Measurements from ENCODE around the gene ARHGEF11.
A peak's percentile ranks its signal among the peaks of the same experiment; 100 is the strongest.

ARHGEF11 gene

GRCh38 chr1:156908541-156908940 lies 137.0 kb downstream of the ARHGEF11 start:
- POLR2A ChIA-PET (ENCODE audit: low non-redundant PET) = no interaction called here
- DNase-seq (ENCODE audit: low spot score) = no peak
- CTCF ChIA-PET = interaction anchor here (1.0 to 1.3 kb wide), 2 partner anchors 18 to 19 kb away, joined by 3 read pairs; no protein-coding TSS in a partner anchor
- peak overlapping the region; percentile 80 for H3K27ac ChIP-seq
- TF ChIP-seq, protein P1, sequence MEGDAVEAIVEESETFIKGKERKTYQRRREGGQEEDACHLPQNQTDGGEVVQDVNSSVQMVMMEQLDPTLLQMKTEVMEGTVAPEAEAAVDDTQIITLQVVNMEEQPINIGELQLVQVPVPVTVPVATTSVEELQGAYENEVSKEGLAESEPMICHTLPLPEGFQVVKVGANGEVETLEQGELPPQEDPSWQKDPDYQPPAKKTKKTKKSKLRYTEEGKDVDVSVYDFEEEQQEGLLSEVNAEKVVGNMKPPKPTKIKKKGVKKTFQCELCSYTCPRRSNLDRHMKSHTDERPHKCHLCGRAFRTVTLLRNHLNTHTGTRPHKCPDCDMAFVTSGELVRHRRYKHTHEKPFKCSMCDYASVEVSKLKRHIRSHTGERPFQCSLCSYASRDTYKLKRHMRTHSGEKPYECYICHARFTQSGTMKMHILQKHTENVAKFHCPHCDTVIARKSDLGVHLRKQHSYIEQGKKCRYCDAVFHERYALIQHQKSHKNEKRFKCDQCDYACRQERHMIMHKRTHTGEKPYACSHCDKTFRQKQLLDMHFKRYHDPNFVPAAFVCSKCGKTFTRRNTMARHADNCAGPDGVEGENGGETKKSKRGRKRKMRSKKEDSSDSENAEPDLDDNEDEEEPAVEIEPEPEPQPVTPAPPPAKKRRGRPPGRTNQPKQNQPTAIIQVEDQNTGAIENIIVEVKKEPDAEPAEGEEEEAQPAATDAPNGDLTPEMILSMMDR (conservative IDR thresholded peaks at IDR 0.05; ENCODE audit: low read depth) = no peak

DNA sequence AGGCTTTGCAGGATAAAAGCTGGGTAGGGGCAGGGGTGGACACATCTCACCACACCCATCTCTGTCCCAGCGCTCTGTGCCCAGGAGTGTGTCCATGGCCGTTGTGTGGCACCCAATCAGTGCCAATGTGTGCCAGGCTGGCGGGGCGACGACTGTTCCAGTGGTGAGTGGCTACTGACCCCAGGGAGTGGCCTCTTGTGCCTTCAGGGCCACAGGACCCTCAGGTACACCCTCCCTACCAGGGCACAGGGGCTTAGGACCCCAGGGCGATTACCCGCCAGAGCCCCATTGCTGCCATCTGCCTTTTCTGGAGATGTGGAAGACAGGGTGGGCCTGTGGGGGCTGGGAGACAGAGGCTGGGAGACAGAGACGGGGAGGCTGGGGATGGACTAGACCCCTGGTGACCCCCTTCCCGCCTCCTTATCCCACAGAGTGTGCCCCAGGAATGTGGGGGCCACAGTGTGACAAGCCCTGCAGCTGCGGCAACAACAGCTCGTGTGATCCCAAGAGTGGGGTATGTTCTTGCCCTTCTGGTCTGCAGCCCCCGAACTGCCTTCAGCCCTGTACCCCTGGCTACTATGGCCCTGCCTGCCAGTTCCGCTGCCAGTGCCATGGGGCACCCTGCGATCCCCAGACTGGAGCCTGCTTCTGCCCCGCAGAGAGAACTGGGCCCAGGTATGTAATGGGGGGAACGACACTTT lies 139.2 kb downstream of the ARHGEF11 start:
- ChIA-PET POLR2A (ENCODE audit: low non-redundant PET) (no interaction called here), CTCF (no interaction called here)
- H3K27ac ChIP-seq = peak overlapping the region; percentile 80
- TF ChIP-seq, protein P1 (conservative IDR thresholded peaks at IDR 0.05; ENCODE audit: low read depth) = no peak
- DNase-seq (ENCODE audit: low spot score) = no peak

DNA sequence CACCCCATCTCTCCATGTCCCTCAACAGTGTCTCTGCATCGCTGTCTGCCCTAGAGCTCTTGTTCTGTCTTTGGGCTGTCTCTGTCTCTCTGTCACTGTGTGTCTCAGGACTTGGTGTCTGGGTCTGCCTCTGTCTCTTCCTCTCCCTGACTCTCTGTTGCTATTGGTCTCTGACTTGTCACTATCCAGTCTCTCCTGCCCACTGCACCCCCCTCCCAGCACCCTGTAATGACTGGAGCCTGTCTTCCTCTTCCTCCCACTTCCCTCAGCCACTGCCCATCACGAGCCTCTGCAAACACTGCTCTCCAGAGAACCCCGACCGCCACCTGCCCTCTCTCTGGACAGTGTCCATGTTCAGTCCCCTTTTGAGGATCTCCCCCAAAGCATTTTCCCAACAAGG lies 139.9 kb downstream of the ARHGEF11 start:
- POLR2A ChIA-PET (ENCODE audit: low non-redundant PET) = interaction anchor here (0.6 kb wide), 1 partner anchor 245 kb away, joined by 4 read pairs; no protein-coding TSS in a partner anchor

GRCh38 chr1:156905176-156905575 lies 140.4 kb downstream of the ARHGEF11 start:
- TF ChIP-seq, protein P1 (conservative IDR thresholded peaks at IDR 0.05; ENCODE audit: low read depth) = no peak
- H3K27ac ChIP-seq = peak overlapping the region; percentile 80
- CTCF ChIA-PET = no interaction called here
- no peak for DNase-seq (ENCODE audit: low spot score)
- POLR2A ChIA-PET (ENCODE audit: low non-redundant PET) = interaction anchor here (0.6 kb wide), 1 partner anchor 244 kb away, joined by 4 read pairs; no protein-coding TSS in a partner anchor

More for the DNA sequence above, 139.9 kb downstream of the ARHGEF11 start:
- CTCF ChIA-PET = no interaction called here
- DNase-seq (ENCODE audit: low spot score) = no peak
- H3K27ac ChIP-seq = peak overlapping the region; percentile 80
- TF ChIP-seq, protein P1 (conservative IDR thresholded peaks at IDR 0.05; ENCODE audit: low read depth) = no peak

GRCh38 chr1:156904187-156904959 lies 141.2 kb downstream of the ARHGEF11 start:
- ChIA-PET POLR2A (ENCODE audit: low non-redundant PET) (no interaction called here), CTCF (no interaction called here)
- H3K27ac ChIP-seq = peak overlapping the region; percentile 80; the same call in 1 of the 2 replicates
- TF ChIP-seq, protein P1 (conservative IDR thresholded peaks at IDR 0.05; ENCODE audit: low read depth) = no peak
- DNase-seq (ENCODE audit: low spot score) = no peak

DNA sequence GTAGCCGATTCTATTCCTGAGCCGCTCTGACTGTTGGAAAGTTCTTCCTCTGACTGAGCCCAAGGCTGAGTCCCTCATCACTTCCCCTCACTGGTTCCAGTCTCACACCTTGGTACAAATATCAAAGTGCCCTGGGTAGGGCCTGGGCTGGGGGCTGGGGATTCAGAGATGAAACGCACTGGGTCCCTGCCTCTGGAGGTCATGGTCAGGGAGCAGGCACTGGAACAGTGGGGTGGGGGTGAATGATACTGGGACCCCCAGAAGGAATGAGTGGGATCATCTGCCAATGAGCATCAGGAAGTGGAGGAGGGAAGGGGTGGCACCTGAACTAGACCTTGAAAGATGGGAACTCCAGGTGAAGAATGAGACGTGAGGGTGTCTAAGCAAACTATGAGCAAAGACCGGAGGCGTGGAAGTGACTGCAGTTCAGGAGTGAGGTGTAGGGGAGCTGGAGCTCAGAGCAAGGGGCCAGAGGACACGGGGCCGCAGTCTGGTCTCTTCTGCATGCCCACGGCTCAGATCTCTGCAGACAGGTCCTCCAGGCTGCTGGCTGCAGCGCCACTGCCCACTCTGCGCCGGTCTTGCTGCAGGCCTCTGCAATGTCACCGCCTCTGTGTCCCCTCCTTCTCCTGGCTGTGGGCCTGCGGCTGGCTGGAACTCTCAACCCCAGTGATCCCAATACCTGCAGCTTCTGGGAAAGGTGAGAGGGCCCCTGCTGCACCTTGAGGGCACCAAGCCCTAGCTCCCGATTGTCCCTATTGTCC lies 142.0 kb downstream of the ARHGEF11 start:
- no peak for DNase-seq (ENCODE audit: low spot score)
- TF ChIP-seq, protein P1 (conservative IDR thresholded peaks at IDR 0.05; ENCODE audit: low read depth) = no peak
- ChIA-PET CTCF (no interaction called here), POLR2A (ENCODE audit: low non-redundant PET) (no interaction called here)
- 0 out of 2 replicates have a peak overlapping the region, but pooled peaks have one; percentile 80 for H3K27ac ChIP-seq
